ENCODE results near the gene FRMD8. TPM values are rescaled to one million over a fixed set of nuclear protein-coding genes. Genes with fewer than 3 reads are reported as not detected.

Gene FRMD8
- total and polyA plus RNA-seq, 2 experiments from 2014 or later = 25.7 to 31.0 TPM

DNA sequence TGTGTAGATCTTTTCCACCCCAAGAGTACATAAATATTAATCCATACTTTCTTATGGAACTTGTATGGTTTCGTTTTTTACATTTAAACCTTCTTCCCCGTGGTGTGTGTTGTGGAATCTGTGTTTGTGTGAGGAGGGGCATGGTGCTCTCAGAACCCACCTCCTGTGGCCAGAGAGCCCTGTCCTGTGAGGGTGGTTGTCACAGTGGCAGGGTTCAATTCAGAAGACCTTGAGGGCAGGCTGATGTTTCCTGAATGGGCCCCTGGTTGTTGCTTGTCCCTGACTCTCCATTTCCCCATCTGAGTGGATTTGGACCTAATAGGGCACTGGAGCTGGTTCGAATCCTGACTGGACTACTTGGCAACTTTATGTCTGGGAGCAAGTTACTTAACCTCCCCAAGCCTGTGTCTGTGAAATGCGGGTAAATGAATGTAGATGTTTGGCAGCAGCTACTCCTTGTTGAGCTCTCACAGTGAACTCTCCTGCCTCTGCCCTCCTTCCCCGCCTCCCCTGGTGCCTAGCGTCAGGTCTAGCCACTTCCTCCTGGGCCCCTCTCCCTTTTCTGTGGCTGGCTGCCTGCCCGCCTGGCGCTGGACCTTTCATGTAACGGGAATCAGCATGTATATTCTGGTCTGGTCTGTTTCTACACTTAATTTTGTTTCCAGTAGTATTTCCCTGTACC, 43.4 kb downstream of the FRMD8 start:
- Histone ChIP-seq H3K4me1 (ENCODE audit: insufficient read depth) (no peaks in the 10 kb centered on the region), H3K27me3 (no peaks in the 10 kb centered on the region), H2AFZ (no peak overlapping the region), H3K9me3 (ENCODE audit: low read depth) (no peaks in the 10 kb centered on the region), H3K27ac (peak overlapping the region; percentile 100), H3K9me2 (replicated peaks; ENCODE audit: insufficient read depth) (no peaks in the 10 kb centered on the region), H3K4me3 (no peak overlapping the region), H3K4me2 (peak overlapping the region; percentile 91), H4K20me1 (ENCODE audit: insufficient read depth, poor library complexity, severe bottlenecking) (peaks cover 72% of the 10 kb centered on the region), H3K79me2 (peaks cover 89% of the 10 kb centered on the region), H3K36me3 (replicated peaks; ENCODE audit: insufficient read depth, low read depth) (no peaks in the 10 kb centered on the region)
- TF ChIP-seq, protein P1, sequence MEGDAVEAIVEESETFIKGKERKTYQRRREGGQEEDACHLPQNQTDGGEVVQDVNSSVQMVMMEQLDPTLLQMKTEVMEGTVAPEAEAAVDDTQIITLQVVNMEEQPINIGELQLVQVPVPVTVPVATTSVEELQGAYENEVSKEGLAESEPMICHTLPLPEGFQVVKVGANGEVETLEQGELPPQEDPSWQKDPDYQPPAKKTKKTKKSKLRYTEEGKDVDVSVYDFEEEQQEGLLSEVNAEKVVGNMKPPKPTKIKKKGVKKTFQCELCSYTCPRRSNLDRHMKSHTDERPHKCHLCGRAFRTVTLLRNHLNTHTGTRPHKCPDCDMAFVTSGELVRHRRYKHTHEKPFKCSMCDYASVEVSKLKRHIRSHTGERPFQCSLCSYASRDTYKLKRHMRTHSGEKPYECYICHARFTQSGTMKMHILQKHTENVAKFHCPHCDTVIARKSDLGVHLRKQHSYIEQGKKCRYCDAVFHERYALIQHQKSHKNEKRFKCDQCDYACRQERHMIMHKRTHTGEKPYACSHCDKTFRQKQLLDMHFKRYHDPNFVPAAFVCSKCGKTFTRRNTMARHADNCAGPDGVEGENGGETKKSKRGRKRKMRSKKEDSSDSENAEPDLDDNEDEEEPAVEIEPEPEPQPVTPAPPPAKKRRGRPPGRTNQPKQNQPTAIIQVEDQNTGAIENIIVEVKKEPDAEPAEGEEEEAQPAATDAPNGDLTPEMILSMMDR (IDR thresholded peaks at IDR 0.05; ENCODE audit: poor library complexity) = no peak
- TF ChIP-seq EZH2 (IDR thresholded peaks at IDR 0.05; ENCODE audit: borderline replicate concordance) = no peak
- no peak for TF ChIP-seq EZH2phosphoT487 (IDR thresholded peaks at IDR 0.05; ENCODE audit: low read depth, severe bottlenecking, unreplicated experiment)
- peak; percentile 76 for DNase-seq (ENCODE audit: low spot score)
- 46% methylated on average over 9 of the region's 9 CpGs for WGBS (ENCODE audit: low lambda C conversion rate, missing lambda C conversion rate)

DNA sequence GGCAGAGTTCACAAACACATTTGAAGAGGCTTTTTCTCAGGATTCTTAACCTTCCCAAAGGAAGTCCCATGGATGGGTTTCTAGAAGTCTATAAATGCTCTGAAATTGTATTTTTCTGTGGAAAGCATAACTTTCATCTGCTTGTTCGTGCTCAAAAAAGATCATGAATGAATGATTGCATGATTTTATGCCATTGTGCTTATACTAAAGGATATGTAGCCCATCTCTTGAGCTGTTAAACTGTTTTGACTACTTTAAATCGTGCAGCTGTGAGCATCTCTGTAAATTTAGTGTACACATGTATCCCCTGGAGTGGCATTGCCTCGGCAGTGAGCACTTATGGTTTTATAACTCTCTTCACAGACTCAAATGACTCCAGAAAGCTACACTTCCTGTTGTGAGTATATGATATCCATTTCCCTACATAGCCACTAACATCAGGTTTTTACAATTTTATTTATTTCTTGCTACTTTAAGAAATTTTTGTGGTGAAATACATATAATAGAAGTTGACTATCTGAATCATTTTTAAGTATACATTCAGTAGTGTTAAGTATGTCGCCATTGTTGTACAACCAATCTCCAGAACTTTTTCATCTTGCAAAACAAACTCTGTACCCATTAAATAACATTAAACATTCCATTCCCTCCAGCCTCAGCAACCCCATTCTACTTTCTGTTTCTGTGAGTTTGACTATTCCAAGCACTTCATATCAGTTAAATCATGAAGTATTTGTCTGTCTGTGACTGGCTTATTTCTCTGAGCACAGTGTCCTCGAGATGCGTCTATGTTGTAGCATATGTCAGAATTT, 44.2 kb downstream of the FRMD8 start:
- peak; percentile 46 for DNase-seq (ENCODE audit: low spot score)
- Histone ChIP-seq H3K4me3 (no peak overlapping the region), H3K36me3 (replicated peaks; ENCODE audit: insufficient read depth, low read depth) (no peaks in the 10 kb centered on the region), H4K20me1 (ENCODE audit: insufficient read depth, poor library complexity, severe bottlenecking) (peaks cover 67% of the 10 kb centered on the region), H3K9me3 (ENCODE audit: low read depth) (no peaks in the 10 kb centered on the region), H3K4me1 (ENCODE audit: insufficient read depth) (no peaks in the 10 kb centered on the region), H3K27me3 (no peaks in the 10 kb centered on the region), H3K4me2 (peak overlapping the region; percentile 91), H2AFZ (no peak overlapping the region), H3K79me2 (peaks cover 88% of the 10 kb centered on the region), H3K27ac (peak overlapping the region; percentile 100), H3K9me2 (replicated peaks; ENCODE audit: insufficient read depth) (no peaks in the 10 kb centered on the region)
- TF ChIP-seq, protein P1 (IDR thresholded peaks at IDR 0.05; ENCODE audit: poor library complexity) = no peak
- TF ChIP-seq EZH2 (IDR thresholded peaks at IDR 0.05; ENCODE audit: borderline replicate concordance) = no peak
- no peak for TF ChIP-seq EZH2phosphoT487 (IDR thresholded peaks at IDR 0.05; ENCODE audit: low read depth, severe bottlenecking, unreplicated experiment)
- 72% methylated on average over 6 of the region's 6 CpGs for WGBS (ENCODE audit: low lambda C conversion rate, missing lambda C conversion rate)

DNA sequence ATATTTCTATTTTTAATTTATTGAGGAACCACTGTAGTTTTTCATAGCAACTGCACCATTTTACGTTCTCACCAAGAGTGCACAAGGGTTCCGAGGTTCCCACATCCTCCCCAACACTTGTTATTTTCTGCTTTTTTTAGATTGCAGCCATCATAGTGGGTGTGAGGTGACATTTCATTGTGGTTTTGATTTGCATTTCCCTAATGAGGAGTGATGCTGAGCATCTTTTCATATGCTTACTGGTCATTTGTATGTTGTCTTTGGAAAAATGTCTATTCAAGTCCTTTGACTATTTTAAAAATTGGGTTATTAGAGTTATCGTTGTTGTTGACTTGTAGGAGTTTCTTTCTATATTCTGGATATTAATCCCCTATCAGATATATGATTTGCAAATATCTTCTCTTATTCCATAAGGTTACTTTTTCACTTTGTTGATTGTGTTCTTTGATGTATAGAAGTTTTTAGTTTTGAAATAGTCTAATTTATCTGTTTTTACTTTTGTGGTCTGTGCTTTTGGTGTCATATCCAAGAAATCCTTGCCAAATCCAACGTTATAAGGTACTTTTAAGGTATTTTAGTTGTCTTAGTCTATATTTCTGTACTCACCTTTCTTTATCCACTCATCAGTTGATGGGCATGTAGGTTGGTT, 45.1 kb downstream of the FRMD8 start:
- Histone ChIP-seq H3K36me3 (replicated peaks; ENCODE audit: insufficient read depth, low read depth) (no peaks in the 10 kb centered on the region), H3K27me3 (no peaks in the 10 kb centered on the region), H3K79me2 (peaks cover 83% of the 10 kb centered on the region), H3K4me2 (peak overlapping the region; percentile 91), H4K20me1 (ENCODE audit: insufficient read depth, poor library complexity, severe bottlenecking) (peaks cover 61% of the 10 kb centered on the region), H2AFZ (no peak overlapping the region), H3K9me2 (replicated peaks; ENCODE audit: insufficient read depth) (no peaks in the 10 kb centered on the region), H3K4me1 (ENCODE audit: insufficient read depth) (no peaks in the 10 kb centered on the region), H3K4me3 (no peak overlapping the region), H3K27ac (peak overlapping the region; percentile 100), H3K9me3 (ENCODE audit: low read depth) (no peaks in the 10 kb centered on the region)
- DNase-seq (ENCODE audit: low spot score) = no peak
- WGBS (ENCODE audit: low lambda C conversion rate, missing lambda C conversion rate) = 87% methylated on average over 4 of the region's 4 CpGs
- no peak for TF ChIP-seq EZH2phosphoT487 (IDR thresholded peaks at IDR 0.05; ENCODE audit: low read depth, severe bottlenecking, unreplicated experiment)
- TF ChIP-seq, protein P1 (IDR thresholded peaks at IDR 0.05; ENCODE audit: poor library complexity) = no peak
- TF ChIP-seq EZH2 (IDR thresholded peaks at IDR 0.05; ENCODE audit: borderline replicate concordance) = no peak
